H9 (cell line): Measurements from ENCODE around the gene LRRC8E. TPM values are rescaled to one million over a fixed set of nuclear protein-coding genes. Genes with fewer than 3 reads are reported as not detected.

Experiments
- DNase-seq: peaks from one replicate; pipeline ENCODE4 v3.0.0-alpha.2; 2017
- H2AFZ ChIP-seq: one replicate; pipeline ENCODE4 v1.6.1; 2013; ENCODE audit warnings: mild to moderate bottlenecking, low read length, control low read depth, moderate library complexity
- H2AK5ac ChIP-seq: 2 replicates; pipeline ENCODE4 v1.6.1; 2013; ENCODE audit warnings: low read length, control low read depth, mixed read lengths; ENCODE audit not compliant: insufficient read length
- H2BK120ac ChIP-seq: one replicate; pipeline ENCODE4 v1.6.1; 2013; ENCODE audit warnings: low read depth, mild to moderate bottlenecking, low read length, control low read depth, inconsistent platforms; ENCODE audit not compliant: poor library complexity, severe bottlenecking
- H2BK12ac ChIP-seq: 2 replicates; pipeline ENCODE4 v1.6.1; 2013; ENCODE audit warnings: low read length, control low read depth, mixed read lengths, low read depth; ENCODE audit not compliant: insufficient read length
- H2BK15ac ChIP-seq: 2 replicates; pipeline ENCODE4 v1.6.1; 2013; ENCODE audit warnings: low read depth, low read length, control low read depth
- H2BK20ac ChIP-seq: one replicate; pipeline ENCODE4 v1.6.1; 2013; ENCODE audit warnings: low read depth, mild to moderate bottlenecking, low read length, control low read depth, inconsistent platforms; ENCODE audit not compliant: poor library complexity, severe bottlenecking
- H2BK5ac ChIP-seq: 2 replicates; pipeline ENCODE4 v1.6.1; 2013; ENCODE audit warnings: low read length, control low read depth, mixed read lengths; ENCODE audit not compliant: insufficient read length
- H3K14ac ChIP-seq: 2 replicates; pipeline ENCODE4 v1.6.1; 2013; ENCODE audit warnings: low read length, control low read depth; ENCODE audit not compliant: insufficient read depth
- H3K18ac ChIP-seq: 2 replicates; pipeline ENCODE4 v1.6.1; 2013; ENCODE audit warnings: low read depth, mild to moderate bottlenecking, mixed read lengths, low read length, control low read depth; ENCODE audit not compliant: insufficient read length
- H3K23ac ChIP-seq: 2 replicates; pipeline ENCODE4 v1.6.1; 2013; ENCODE audit warnings: low read length, control low read depth, mixed read lengths, low read depth; ENCODE audit not compliant: insufficient read length
- H3K23me2 ChIP-seq: 2 replicates; pipeline ENCODE4 v1.6.1; 2013; ENCODE audit warnings: low read depth, mild to moderate bottlenecking, mixed read lengths, low read length, control low read depth; ENCODE audit not compliant: insufficient read length, poor library complexity, severe bottlenecking
- H3K27ac ChIP-seq: 2 replicates; pipeline ENCODE4 v1.5.1; 2013; ENCODE audit warnings: low read length, control low read depth, mixed read lengths, low read depth; ENCODE audit not compliant: insufficient read length
- H3K27me3 ChIP-seq: 2 replicates; pipeline ENCODE4 v1.6.1; 2013; ENCODE audit warnings: low read length, control low read depth, inconsistent platforms; ENCODE audit not compliant: insufficient read depth
- H3K4ac ChIP-seq: 2 replicates; pipeline ENCODE4 v1.6.1; 2013; ENCODE audit warnings: low read depth, mild to moderate bottlenecking, control low read depth, inconsistent platforms, low read length, moderate library complexity
- H3K4me1 ChIP-seq: 2 replicates; pipeline ENCODE4 v1.6.1; 2013; ENCODE audit warnings: low read length, control low read depth, inconsistent platforms; ENCODE audit not compliant: insufficient read depth
- H3K4me2 ChIP-seq: 2 replicates; pipeline ENCODE4 v1.6.1; 2013; ENCODE audit warnings: low read length, control low read depth, mixed read lengths; ENCODE audit not compliant: insufficient read length, insufficient read depth
- H3K56ac ChIP-seq: 2 replicates; pipeline ENCODE4 v1.6.1; 2013; ENCODE audit warnings: low read depth, mild to moderate bottlenecking, mixed read lengths, low read length, control low read depth; ENCODE audit not compliant: insufficient read length
- H3K79me1 ChIP-seq: 2 replicates; pipeline ENCODE4 v1.6.1; 2013; ENCODE audit warnings: low read depth, mild to moderate bottlenecking, moderate library complexity, low read length, control low read depth, inconsistent platforms; ENCODE audit not compliant: insufficient read depth, poor library complexity, severe bottlenecking
- H3K79me2 ChIP-seq: 2 replicates; pipeline ENCODE4 v1.6.1; 2013; ENCODE audit warnings: low read length, control low read depth, inconsistent platforms; ENCODE audit not compliant: insufficient read depth
- H3K9ac ChIP-seq: 2 replicates; pipeline ENCODE4 v1.6.1; 2013; ENCODE audit warnings: low read length, control low read depth, mixed read lengths; ENCODE audit not compliant: insufficient read length; ENCODE audit errors: extremely low read depth
- H3K9me3 ChIP-seq: one replicate; pipeline ENCODE4 v1.6.1; 2013; ENCODE audit warnings: low read depth, low read length, inconsistent platforms; ENCODE audit not compliant: control insufficient read depth
- H3T11ph ChIP-seq: one replicate; pipeline ENCODE4 v1.6.1; 2013; ENCODE audit warnings: mild to moderate bottlenecking, low read length, control low read depth, inconsistent platforms
- H4K20me1 ChIP-seq: one replicate; pipeline ENCODE4 v1.6.1; 2013; ENCODE audit not compliant: control insufficient read depth, insufficient read length, insufficient read depth
- H4K5ac ChIP-seq: 2 replicates; pipeline ENCODE4 v1.6.1; 2013; ENCODE audit warnings: low read depth, mild to moderate bottlenecking, mixed read lengths, low read length, control low read depth; ENCODE audit not compliant: insufficient read length
- H4K8ac ChIP-seq: replicated peaks from 2 replicates; pipeline ENCODE4 v1.6.1; 2013; ENCODE audit warnings: low read length, control low read depth, mixed read lengths, low read depth; ENCODE audit not compliant: insufficient read length
- H4K91ac ChIP-seq: 2 replicates; pipeline ENCODE4 v1.6.1; 2013; ENCODE audit warnings: low read depth, mild to moderate bottlenecking, moderate library complexity, mixed read lengths, low read length, control low read depth; ENCODE audit not compliant: insufficient read length
- H3K27ac Mint-ChIP-seq, 3 experiments: 2 replicates in 2 of 3; 3 replicates in 1 of 3; pipeline ENCODE4 v1.8.0; 2020 to 2021; ENCODE audit warnings: mixed read lengths in 3 of 3, mild to moderate bottlenecking in 1 of 3, moderate library complexity in 1 of 3
- H3K27me3 Mint-ChIP-seq: 2 replicates; pipeline ENCODE4 v1.8.0; 2021; ENCODE audit warnings: low read depth, mild to moderate bottlenecking, moderate library complexity, mixed read lengths
- H3K36me3 Mint-ChIP-seq, 3 experiments: 2 replicates in 2 of 3; 3 replicates in 1 of 3; pipeline ENCODE4 v1.8.0; 2020 to 2021; ENCODE audit warnings: low read depth in 3 of 3, mixed read lengths in 3 of 3; ENCODE audit not compliant: insufficient read depth in 1 of 3
- H3K4me1 Mint-ChIP-seq, 2 experiments: 2 replicates each; pipeline ENCODE4 v1.8.0; 2020; ENCODE audit warnings: mixed read lengths in 2 of 2
- H3K4me3 Mint-ChIP-seq, 2 experiments: 2 replicates in 1 of 2; 3 replicates in 1 of 2; pipeline ENCODE4 v1.8.0; 2020 to 2021; ENCODE audit warnings: mild to moderate bottlenecking in 2 of 2, mixed read lengths in 2 of 2, moderate library complexity in 1 of 2
- H3K9me3 Mint-ChIP-seq, 2 experiments: 2 replicates in 1 of 2; 3 replicates in 1 of 2; pipeline ENCODE4 v1.8.0; 2020; ENCODE audit warnings: mild to moderate bottlenecking in 2 of 2, mixed read lengths in 2 of 2, moderate library complexity in 1 of 2
- WGBS: extraction: QIAGEN DNeasy Blood & Tissue Kit; methylation state at CpG from one replicate; pipeline ENCODE4 v1.1.7; 2013; ENCODE audit warnings: missing lambda C conversion rate, low lambda C conversion rate, mixed read lengths; ENCODE audit not compliant: insufficient read length; ENCODE audit errors: extremely low coverage; 5-methylcytosine and 5-hydroxymethylcytosine counted together
- total RNA-seq: library from RNA; stranded (reverse); gene quantifications from 2 replicates; pipeline ENCODE4 v1.2.1, GENCODE V29; 2021
- TF ChIP-seq, protein P1 (sequence below): fragments of 200-600 bp; sonication (generic); conservative IDR thresholded peaks from 3 replicates; pipeline ENCODE4 v1.8.0; 2021; ENCODE audit warnings: antibody characterized with exemption, mild to moderate bottlenecking

The LRRC8E gene
- total RNA-seq, 1 experiment from 2014 or later: 4.8 TPM

DNA sequence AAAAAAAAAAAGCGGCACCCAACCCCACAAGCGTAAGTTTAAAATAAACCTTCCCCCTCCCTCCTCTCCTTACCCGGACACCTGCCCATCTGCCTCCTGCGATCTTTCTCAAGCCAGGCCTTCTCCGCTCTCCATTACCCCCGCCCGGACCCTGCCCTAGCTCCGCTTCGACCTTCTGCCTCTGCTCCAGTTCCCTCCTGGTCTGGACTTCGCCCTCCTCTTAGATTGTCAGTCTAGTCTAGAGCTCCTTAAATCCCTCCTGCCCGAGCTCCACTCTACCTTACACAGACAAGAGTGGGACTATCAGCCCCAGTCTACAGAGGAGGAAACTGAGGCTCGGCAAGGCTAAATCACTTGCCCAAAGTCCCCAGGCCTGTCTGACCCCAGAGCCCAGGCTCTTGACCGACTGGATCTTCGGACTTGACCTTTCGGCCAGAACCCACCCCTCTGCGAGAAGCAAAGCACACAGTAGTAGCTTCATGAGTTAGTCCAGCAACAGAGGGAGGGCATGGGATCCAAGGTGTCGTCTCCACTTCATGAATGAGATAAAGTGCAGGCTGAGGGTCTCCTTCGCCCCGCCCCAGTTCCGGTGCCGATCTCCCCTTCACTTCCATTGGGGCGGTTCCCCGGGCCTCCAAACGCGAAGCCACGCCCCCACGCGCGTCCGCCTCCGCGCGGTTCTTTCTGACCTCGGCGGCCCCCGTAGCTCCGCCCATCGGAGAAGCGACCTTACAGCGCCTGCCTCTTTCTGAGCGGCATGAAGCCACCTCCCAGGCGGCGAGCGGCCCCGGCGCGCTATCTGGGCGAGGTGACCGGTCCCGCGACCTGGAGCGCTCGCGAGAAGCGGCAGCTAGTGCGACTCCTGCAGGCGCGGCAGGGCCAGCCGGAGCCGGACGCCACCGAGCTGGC is 31.6 kb downstream of the LRRC8E start, which contains the start of gene SNAPC2:
TSS of gene SNAPC2 (plus strand) at position 729 of the 909 bp plus-strand sequence. CDS start at position 758, 29 bp downstream.
- Histone ChIP-seq H2BK20ac (no peak within 1 kb of the TSS), H3K79me2 (no peaks in the 10 kb centered on the region), H3T11ph (no peak within 1 kb of the TSS), H4K91ac (no peak within 1 kb of the TSS), H3K23me2 (peaks cover 17% of the 10 kb centered on the region), H4K5ac (no peak within 1 kb of the TSS), H2AK5ac (no peak within 1 kb of the TSS), H2AFZ (no peak within 1 kb of the TSS), H2BK120ac (no peak within 1 kb of the TSS), H3K18ac (peak within 1 kb of the TSS; percentile 12), H3K4me1 (no peaks in the 10 kb centered on the region), H4K20me1 (no peaks in the 10 kb centered on the region), H3K79me1 (no peaks in the 10 kb centered on the region), H3K4me2 (peak within 1 kb of the TSS; percentile 63), H2BK12ac (no peak within 1 kb of the TSS), H2BK5ac (no peak within 1 kb of the TSS), H3K23ac (no peak within 1 kb of the TSS), H3K14ac (no peak within 1 kb of the TSS; the same call in 1 of the 2 replicates), H3K27ac (no peak within 1 kb of the TSS), H3K56ac (no peak within 1 kb of the TSS), H3K27me3 (peaks cover 16% of the 10 kb centered on the region; the same call in 1 of the 2 replicates), H4K8ac (no peak within 1 kb of the TSS), H2BK15ac (no peak within 1 kb of the TSS), H3K9me3 (no peaks in the 10 kb centered on the region), H3K9ac (no peak within 1 kb of the TSS), H3K4ac (no peak within 1 kb of the TSS)
- Mint-ChIP-seq H3K36me3 (peaks cover 7 to 13% (median 12%) of the 10 kb centered on the region in 3 experiments; a peak in 5 of 7 replicates), H3K27ac (peak within 1 kb of the TSS; percentile 55 to 95 (median 89); a peak in 5 of 7 replicates), H3K27me3 (peaks cover 46% of the 10 kb centered on the region), H3K4me1 (peaks cover 22 to 30% of the 10 kb centered on the region in 2 experiments), H3K4me3 (peak within 1 kb of the TSS; percentile 67 to 84), H3K9me3 (no peaks in the 10 kb centered on the region; a peak in 1 of 5 replicates)
- TF ChIP-seq, protein P1, sequence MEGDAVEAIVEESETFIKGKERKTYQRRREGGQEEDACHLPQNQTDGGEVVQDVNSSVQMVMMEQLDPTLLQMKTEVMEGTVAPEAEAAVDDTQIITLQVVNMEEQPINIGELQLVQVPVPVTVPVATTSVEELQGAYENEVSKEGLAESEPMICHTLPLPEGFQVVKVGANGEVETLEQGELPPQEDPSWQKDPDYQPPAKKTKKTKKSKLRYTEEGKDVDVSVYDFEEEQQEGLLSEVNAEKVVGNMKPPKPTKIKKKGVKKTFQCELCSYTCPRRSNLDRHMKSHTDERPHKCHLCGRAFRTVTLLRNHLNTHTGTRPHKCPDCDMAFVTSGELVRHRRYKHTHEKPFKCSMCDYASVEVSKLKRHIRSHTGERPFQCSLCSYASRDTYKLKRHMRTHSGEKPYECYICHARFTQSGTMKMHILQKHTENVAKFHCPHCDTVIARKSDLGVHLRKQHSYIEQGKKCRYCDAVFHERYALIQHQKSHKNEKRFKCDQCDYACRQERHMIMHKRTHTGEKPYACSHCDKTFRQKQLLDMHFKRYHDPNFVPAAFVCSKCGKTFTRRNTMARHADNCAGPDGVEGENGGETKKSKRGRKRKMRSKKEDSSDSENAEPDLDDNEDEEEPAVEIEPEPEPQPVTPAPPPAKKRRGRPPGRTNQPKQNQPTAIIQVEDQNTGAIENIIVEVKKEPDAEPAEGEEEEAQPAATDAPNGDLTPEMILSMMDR: no peak
- peak; percentile 97 for DNase-seq
- no CpG with 5 or more reads among the region's 62 CpGs for WGBS
